GM21381 (cell line): ENCODE data around the gene ARAP1.

Experiments
- ATAC-seq: cut with Tn5 transposase; IDR thresholded peaks from one replicate; pipeline ENCODE4 v1.9.1; 2021; ENCODE audit warnings: mild to moderate bottlenecking, moderate library complexity; ENCODE audit not compliant: unreplicated experiment

Gene ARAP1

DNA sequence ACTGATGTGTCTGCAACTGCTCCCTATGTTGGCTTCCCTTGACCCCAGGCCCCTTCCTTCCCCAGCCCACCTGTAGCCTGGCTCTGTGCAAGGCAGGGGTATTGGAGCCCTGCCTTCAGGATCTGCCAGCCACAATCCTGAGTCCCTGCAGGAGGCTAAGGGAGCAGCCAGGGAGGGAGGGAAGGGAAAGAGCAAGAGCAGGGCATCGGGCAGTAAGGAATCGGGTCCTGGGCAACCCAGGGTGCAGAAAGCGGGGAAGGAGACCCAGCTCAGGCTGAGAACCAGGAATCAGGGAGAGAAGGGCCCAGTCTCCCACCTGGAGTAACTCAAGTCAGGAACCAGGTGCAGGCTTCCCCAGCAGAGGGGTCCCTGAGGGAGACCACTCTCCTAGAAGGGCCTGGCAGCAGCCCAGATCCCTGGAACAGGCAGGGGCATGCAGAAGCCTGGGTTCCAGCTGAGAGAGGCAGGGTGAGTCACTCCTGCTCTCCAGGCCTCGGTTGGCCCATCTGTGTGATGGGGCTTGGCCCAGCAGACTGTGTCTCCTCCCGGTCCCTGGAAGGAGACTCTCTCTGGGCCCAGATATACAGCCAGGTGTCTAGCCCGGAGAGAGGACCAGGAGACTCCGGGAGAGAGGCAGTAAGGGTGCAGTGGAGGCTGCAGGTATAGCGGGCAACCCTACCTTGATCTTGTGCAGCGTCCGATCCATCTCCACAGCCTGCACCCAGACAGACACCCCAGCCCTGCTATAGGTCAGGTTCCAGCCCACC is 28.3 kb upstream of the ARAP1 start:
- ATAC-seq, result no peak

DNA sequence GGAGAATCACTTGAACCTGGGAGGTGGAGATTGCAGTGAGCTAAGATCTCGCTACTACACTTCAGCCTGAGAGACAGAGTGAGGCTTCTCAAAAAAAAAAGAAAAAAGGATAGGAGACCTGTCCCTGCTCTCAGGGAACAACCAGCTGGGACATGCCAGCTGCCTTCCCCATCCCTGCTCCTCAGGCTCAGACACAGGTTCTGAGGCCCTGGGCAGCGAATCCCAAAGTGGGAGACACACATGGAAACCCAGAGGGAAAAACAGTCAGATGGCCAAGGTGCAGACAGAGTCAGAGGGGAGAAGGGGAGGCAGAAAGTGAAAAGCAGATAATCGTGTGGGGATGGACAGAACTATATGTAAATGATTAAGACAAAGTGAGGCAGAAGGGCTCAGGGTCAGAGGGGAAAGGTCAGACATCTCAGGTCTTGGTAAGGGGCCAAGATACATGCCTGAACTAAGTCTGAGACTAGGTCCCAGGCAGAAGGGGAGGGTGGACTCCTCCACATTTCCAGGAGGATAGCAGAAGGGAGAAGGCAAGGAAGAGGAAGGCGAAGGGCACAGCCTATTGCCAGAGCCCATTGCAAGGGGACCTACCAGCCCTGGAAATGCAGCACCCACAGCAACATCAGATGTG is 27.4 kb upstream of the ARAP1 start:
- ATAC-seq, result no peak

DNA sequence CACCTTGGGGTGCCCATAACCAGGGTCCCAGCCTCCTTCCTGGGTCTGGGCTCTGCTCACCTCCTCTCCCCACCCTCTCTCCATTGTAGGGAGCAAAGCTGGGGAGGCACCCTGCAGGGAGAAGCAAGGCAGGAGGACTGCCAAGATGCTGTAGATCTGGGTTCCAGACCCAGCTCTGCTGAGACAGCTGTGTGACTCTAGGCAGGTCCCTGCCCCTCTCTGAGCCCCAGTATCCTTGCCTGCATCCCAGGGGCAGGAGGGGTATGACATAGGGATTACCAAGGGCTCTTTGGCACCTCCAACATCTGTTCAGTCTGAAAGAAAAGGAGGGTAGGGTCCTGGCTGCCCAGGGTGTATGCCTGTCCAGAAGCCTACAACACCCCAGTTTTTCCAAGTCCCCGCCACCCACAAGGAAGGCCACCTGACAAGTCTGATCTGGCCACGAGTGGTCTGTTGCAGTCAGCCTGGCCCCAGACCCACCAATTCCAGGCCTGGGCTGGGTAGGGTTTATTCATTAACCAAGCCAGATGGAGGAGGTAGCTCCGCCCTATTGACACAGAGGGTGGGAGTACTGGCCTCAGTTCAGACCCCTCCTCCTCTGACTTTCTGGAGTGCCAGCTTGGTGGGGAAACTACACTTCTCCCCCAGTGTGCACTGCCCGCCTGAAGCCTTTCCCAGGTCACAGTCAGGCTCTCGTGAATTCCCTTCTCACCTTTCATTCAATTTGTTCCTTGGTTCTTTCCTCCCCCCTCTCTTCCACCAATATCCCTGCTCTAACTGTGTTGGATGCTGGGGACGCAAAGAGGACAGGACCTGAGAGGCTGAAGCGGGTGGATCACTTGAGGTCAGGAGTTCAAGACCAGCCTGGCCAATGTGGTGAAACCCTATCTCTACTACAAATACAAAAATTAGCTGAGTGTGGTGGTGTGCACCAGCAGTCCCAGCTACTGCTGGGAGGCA is 26.6 kb upstream of the ARAP1 start:
- no peak for ATAC-seq

DNA sequence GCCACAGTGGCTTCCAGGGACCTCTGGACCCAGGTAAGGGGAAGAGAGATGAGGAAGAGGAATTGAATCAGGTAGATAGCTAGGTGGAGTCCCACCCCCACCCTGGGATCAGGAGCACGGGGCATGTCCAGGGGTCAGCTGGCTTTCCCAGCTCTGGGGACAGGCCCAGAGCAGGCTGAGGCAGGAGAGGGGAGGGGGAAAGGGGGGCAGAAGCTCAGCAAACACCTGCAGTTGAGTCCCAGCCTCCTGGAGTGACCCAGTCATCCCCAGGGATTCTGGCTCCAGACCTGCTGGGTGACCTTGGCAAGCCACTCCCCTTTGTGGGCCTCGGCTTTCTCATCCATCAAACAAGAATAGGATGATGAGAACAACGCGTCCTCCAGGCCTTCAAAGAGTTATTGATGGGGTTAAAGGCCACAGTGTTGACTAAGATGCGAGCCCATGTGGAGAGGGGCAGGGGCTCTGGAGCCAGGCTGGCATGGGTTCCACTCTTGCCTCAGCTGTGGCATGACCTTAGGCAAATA is 25.6 kb upstream of the ARAP1 start:
- no peak for ATAC-seq

DNA sequence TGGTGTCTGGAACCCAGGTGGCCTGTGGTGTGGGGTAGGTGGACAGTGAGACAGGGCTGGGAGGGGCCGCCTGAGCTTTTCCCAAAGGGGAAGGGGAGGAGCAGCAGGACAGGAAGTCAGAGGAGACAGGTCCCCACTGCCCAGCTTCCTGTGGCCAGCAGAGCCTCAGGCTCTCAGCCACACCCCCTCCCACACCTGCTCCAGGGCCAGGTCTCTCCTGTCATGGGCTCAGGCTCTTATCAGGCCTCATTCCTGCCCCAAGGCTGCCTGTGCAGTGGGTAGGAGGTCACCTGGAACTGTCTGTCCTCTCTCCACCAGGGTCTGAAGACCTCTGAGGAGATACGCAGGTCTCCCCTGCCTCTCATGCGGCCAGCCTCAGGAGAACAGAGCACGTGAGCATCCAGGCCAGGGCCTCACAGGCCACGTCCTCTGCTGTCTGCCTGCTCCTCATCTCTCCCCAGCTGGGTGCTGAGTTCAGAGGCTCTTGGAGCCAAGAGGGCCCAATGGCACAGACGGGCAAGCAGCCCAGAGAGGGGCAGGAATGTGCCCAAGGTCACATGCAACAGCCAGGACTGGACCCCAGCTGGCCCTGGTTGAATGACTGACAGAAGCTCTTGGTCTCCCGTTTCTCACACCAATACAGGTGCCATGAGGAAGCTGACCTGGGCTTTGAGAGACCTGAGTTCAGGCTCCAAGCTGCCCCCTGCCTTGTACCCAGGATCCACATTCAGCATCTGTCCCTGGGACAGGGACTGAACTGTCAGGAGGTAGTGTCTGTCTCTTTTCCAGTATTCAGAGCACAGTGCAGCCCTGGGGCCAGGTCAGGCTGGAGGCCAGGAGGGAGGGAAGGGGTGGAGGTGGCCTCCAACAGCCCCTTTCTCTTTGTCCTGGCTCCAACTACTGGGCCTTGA is 24.9 kb upstream of the ARAP1 start:
- no peak for ATAC-seq

DNA sequence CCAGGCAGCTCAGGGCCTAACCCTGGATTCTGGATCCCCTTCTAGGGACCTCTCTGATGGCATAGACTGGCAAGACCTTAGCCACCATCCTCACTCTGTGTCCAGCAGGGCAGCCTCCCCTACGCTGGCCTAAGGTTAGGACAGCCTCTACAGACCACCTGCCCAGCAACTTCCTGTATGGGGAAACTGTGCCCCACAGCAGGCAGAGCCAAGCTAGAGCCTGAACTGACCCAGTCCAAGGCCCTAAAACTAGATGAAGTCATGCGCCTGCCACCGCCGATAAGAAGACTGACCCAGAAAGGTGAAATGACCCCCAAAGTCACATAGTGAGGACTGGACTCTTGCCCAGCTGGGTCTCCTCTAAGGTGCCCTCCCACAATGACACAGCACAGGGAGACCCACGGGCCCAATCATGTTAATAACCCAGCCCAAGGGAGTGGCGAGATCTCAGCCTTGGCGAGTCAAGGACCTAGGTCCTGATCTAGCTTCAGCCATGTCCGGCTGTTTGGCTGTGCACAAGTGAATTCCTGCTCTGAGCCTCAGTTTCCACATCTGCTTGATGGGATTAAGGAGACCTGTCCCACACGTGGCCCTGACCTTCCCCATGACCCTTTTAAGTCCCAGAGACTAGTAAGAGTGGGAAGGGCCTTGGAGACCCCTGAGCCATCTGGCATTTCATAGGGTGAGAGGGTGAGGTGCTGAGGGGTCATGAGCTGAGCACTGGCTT is 24.1 kb upstream of the ARAP1 start:
- no peak for ATAC-seq

DNA sequence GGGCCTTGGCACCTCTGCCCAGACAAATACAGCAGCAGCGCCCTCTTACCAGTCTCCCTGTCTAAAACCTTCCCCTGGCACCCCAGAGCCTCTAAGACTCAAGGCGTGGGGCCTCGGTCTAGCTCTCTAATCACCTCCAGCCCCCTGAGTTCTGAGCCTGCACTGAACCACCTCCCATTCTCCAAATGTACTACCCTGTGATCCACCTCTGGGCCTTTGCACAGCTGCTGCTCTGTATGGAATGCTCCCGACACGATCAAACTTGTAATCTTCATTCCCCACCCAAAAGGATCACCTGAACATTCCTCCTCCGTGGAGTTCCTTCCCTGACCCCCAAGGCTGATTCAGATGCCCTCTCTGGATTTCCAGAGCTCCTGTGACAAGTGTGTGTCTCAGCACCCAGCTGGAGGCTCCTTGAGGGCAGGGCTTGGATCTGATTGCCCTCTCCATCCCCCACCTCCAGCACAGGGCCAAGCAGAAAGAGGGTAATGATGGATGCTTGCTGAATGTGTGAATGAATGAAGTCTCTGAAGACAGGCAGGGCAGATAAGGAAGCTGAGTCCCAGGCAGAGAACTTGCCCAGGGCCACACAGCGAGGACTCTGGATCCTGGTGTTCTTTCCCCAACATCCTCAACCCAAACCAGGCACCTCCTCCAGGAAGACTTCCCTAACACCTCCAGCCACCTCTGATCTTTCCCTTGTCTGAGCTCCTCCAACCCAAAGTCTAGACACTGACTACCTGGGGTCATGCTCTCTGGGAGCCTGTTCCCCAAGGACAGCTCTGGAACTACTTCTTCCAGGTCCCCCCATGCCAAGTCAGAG is 23.3 kb upstream of the ARAP1 start:
- no peak for ATAC-seq

DNA sequence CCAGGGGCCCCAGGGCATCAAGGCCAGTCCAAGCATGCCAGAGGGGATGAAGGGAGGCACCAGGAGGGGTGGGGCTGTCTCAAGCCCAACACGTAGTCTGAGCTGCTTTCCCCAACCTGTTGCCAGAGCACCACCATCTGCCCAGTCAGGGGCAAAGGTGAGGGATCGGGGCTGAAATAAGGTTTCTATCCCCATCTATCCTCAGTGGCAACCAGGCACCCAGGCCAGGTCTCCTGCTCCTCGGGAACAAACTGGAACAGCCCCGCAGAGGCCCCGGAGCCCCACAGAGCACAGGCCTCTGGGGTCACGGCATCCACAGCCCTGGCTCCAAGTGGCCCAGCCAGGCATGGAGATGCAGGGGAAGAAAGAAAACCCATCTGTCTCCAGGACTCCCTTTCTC is 22.3 kb upstream of the ARAP1 start:
- no peak for ATAC-seq

DNA sequence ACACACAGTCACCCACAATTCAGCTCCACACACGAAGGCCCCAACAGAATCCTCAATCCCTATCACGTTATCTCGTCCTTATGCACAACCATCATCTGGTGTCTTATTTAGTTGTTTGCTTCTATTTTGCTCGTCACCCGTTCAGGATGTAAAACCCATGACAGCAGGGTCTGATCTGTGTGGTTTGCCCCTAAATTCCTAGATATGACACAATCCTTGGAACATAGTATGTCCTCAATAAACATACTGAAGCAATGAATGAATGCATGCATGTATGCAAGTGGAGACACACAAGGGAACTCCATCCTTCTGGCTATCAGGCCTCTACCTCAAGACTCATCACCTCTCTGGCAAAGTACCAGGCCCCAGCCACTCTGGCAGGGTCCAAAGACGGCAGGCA is 21.5 kb upstream of the ARAP1 start:
- ATAC-seq, result no peak

DNA sequence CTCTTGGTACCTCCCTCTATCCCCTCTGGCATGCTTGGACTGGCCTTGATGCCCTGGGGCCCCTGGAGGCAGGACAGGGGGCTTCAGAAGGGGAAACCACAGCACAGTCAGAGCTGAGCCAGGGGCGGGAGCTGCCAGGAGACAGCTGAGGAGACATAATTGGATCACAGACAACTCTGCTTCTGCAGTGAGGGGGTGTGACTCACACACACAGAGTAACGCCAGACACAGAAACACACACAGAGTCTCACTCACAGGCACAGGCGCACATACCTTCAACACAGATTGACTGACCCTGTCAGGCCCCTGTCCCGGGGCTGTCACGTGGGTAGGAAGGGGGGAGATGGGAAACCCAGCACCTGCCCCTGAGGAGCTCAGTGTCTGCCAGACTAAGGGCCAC is 21.1 kb upstream of the ARAP1 start:
- ATAC-seq, result no peak

DNA sequence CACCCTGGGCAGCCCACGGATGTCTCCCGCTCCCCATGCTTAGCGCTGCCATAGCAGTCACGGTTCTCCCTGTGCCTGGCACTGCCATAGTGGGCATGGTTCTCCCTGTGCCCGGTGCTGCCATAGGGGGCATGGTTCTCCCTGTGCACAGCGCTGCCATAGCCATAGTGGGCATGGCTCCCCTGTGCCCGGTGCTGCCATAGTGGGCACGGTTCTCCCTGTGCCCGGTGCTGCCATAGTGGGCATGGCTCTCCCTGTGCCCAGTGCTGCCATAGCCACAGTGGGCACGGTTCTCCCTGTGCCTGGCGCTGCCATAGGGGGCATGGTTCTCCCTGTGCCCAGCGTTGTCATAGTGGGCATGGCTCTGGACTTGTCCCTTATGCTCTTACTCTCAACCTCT is 19.9 kb upstream of the ARAP1 start:
- ATAC-seq, result no peak

DNA sequence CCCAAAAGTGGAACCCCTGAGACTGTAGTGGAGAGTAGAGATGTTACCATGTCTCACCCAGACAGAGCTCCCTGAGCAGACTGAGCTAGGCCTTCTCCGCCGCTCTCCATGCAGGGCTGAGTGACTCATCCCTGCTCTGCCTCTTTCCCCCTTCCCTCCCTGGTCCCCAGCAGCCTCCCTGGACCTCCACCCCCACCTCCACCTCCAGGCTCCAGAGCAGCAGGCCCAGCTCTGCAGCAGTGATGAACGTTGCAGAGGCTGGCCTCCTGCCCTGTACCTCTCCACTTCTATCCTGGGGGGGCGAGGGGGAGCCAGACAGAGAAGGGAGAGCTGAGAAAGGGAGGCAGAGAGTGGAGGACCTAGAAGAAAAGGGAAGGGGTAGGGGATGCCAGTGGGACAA is 19.3 kb upstream of the ARAP1 start:
- ATAC-seq, result no peak

DNA sequence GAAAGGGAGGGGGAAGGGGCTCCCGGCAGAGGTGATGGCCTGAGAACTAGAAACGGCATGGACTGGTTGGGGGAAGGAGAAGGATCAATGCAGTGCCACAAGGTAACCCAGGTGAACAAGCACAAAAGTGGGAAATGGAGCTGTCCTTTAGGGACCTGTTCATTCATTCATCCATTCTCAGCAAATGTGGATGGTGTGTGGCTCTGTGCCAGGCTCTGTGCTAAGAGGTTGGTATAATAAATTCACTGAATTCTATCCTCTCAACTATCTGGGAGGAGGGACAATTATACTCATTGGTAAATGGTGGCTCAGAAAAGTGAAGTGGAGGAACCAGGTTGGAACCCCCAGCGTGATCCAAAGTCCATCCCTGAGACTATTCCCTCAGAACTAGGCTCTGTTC is 18.6 kb upstream of the ARAP1 start:
- no peak for ATAC-seq

DNA sequence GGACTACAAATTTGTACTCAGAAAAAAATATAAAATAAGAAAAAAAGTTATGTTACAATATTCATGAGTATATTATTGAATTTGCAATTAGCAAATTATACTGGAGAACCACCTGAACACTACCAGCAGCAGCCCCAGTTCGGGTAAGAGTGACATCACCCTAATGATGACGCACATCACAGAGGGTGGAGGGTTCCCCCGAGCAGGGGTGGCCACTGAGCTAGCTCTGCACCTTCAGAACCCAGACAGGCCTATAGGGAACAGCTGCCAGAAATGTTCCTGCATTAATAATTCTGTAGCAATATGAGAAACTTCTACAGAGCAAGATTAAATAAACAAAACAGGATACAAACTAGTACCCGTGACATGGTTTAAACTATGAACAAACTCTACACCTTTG is 17.5 kb upstream of the ARAP1 start:
- no peak for ATAC-seq

DNA sequence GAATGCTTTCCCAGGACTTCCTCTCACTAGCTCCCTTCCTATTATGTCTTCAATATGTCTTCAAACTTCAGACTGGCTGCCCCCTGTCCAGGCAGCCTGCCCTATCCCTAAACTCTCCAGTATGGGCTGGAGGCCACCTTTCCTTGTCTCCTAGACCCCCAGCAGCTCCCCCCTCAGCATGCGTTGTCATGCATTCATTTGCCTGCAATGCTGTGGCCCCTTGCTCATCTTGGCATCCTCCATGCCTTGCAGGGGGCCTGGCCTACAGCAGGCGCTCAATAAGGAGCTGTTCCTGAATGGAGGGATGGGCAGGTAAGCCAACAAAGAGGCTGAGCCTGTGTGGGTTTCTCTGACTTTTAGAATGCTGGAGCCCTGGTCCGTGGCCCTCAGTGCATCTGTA is 16.4 kb upstream of the ARAP1 start:
- ATAC-seq, result no peak

DNA sequence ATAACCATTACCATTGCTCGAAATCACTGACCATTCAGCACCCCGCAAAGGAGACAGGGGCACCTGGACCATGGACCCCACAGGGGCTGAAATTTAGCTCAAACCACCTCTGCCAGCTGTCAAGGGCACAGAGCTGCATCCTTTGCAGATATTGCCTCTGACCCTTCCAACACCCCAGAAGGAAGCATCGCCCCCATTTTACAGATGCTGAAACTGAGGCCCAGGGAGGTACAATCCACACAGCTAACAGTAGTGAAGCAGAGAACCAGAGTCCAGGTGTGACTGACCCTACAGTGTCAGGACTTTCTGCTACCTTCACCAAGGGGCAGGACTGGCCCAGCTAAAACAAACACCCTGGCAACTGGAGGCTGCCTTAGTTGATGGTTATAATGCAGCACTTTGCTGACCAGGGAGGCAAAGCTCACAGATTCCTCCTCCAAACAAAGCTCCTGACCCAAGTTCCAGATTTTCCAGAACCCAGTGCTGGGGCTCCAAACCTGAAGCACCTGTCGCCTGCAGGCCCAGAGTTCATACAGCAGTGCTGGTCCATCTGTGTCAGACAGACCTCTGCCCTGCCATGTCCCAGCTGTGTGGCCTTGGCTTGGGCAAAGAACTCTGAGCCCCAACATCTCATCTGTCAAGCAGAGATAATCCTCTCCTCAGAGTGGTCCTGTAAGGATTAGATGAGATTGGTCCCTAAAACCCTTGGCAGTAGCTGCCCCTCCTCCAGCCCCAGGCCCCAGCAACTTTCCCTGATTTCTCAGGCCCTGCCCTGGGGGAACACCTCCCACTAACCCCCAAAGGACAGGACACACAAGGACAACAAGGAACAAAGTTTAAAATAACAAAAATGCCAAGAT is 15.2 kb upstream of the ARAP1 start:
- ATAC-seq, result no peak

DNA sequence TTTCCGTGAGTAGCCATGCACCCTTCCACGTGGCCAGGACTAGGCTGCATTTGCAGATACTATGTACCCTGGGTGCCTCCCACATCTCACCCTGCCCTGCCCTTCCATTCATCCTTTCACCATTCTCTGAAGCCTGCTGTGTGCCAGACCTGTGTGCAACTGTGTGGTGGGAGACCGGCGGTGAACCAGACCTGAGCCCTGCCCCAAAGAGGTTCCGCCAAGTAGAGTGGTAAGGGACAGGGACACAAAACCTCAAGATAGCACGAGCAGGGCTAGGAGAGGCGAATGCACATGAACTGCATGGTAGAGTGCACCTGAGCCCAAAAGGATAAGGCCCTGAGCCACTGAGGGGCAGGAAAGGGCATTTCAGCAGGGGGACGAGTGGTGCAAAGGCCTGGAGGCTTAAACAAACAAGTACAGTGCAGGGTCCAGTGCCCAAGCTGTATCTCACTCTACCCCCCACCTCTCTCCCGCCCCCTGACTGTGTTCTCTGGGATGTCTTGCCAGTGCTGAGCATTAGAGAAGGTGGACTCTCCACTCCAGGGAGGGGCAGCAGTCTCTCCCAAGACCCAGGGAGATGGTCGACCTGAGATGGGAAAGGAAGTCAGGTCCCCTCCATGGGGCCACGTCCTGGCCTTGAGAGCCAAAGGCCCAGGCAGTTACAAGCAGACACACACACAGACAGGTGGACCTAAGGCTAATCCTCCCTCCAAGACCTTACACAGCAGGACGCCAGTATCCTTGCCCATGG is 14.1 kb upstream of the ARAP1 start:
- ATAC-seq, result no peak
